Tibial nerve (tissue), 4 donors: ENCODE results near the gene TEX50. TPM values are rescaled to one million over a fixed set of nuclear protein-coding genes. Genes with fewer than 3 reads are reported as not detected.
"Not testable (repeated sequence)": the region's sequence is repeated elsewhere in the genome, so short reads cannot be mapped to it uniquely, and the experiment has no call there.

ENCODE experiments used
- DNase-seq, 2 donors: peaks; one replicate each; pipeline ENCODE4 v3.0.0-alpha.2; 2019; ENCODE audit warnings: low spot score in 2 of 2
- H3K27ac ChIP-seq, 4 donors: fragments of 200-600 bp; sonication (generic) in 3 of 4; one replicate each; pipeline ENCODE4 v1.5.1; 2017 to 2019; ENCODE audit warnings: mild to moderate bottlenecking in 1 of 4
- H3K27me3 ChIP-seq, 2 donors: fragments of 200-600 bp; sonication (generic) in 1 of 2; one replicate each; pipeline versions ENCODE4 v1.5.1 to v1.6.0; 2017 to 2019
- H3K36me3 ChIP-seq, 3 donors: fragments of 200-600 bp; sonication (generic); one replicate each; pipeline ENCODE4 v1.5.1; 2018 to 2019
- H3K4me1 ChIP-seq, 4 donors: fragments of 200-600 bp; sonication (generic) in 3 of 4; one replicate each; pipeline ENCODE4 v1.5.1; 2017 to 2019
- H3K4me3 ChIP-seq, 4 donors: fragments of 200-600 bp; sonication (generic) in 3 of 4; one replicate each; pipeline ENCODE4 v1.5.1; 2017 to 2019; ENCODE audit warnings: mild to moderate bottlenecking in 1 of 4, moderate library complexity in 1 of 4
- H3K9me3 ChIP-seq, 4 donors: fragments of 200-600 bp; sonication (generic) in 3 of 4; one replicate each; pipeline ENCODE4 v1.5.1; 2017 to 2019
- EP300 ChIP-seq, 2 donors: sonication (generic); formaldehyde crosslinking; IDR thresholded peaks; one replicate each; pipeline ENCODE4 v1.6.1; 2017; ENCODE audit warnings: antibody characterized with exemption in 2 of 2, mild to moderate bottlenecking in 1 of 2
- POLR2A ChIP-seq, 2 donors: fragments of 450-650 bp; IDR thresholded peaks; one replicate each; pipeline ENCODE4 v1.6.1; 2017; ENCODE audit warnings: antibody characterized with exemption in 2 of 2, mild to moderate bottlenecking in 2 of 2, moderate library complexity in 2 of 2
- WGBS, 2 donors: methylation state at CpG; one replicate each; pipeline ENCODE4 v1.1.5; 2018; 5-methylcytosine and 5-hydroxymethylcytosine counted together
- total RNA-seq, 4 donors: library from RNA; depleted of rRNA; stranded (reverse); fragments of >200 nt; gene quantifications; one replicate each; pipeline ENCODE4 v1.1.0, GENCODE V29; 2016
- TF ChIP-seq, protein P1 (sequence below), 5 experiments: fragments of 200-600 bp in 3 of 5; fragments of 450-650 bp in 2 of 5; sonication (generic) in 3 of 5; IDR thresholded peaks; one replicate each; pipeline ENCODE4 v1.5.1; 2016 to 2019; ENCODE audit warnings: antibody characterized with exemption in 5 of 5, mild to moderate bottlenecking in 3 of 5, moderate library complexity in 2 of 5

The TEX50 gene
- total RNA-seq, 4 donors from 2014 or later = not detected

DNA sequence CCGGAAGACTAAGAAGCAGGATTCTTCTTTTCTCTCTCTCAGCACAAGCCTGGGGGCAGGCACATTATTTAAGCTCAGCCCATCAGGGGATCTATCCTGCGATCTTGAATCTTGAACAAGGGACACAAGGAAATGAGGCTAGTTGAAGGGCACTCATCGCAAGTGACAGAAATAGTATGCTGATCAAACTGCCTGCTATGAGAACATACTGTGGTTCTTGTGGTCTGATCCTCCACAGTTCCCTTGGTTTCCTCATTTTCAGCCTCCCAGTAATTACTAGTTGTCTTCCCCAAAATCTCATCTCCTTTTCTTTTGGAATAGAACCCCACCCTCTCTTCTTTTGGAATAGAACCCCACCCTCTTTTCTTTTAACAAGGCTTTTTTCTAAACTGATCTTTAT, 28.0 kb downstream of the TEX50 start:
- no peaks in the 10 kb centered on the region for H3K36me3 ChIP-seq
- no peak overlapping the region for H3K27ac ChIP-seq
- no peaks in the 10 kb centered on the region for H3K9me3 ChIP-seq
- H3K4me3 ChIP-seq = no peak overlapping the region
- DNase-seq = no peak
- peaks cover 0 to 2% of the 10 kb centered on the region in 2 donors for H3K27me3 ChIP-seq
- TF ChIP-seq POLR2A (IDR thresholded peaks at IDR 0.05) (no peak), EP300 (IDR thresholded peaks at IDR 0.05) (no peak)
- TF ChIP-seq, protein P1, sequence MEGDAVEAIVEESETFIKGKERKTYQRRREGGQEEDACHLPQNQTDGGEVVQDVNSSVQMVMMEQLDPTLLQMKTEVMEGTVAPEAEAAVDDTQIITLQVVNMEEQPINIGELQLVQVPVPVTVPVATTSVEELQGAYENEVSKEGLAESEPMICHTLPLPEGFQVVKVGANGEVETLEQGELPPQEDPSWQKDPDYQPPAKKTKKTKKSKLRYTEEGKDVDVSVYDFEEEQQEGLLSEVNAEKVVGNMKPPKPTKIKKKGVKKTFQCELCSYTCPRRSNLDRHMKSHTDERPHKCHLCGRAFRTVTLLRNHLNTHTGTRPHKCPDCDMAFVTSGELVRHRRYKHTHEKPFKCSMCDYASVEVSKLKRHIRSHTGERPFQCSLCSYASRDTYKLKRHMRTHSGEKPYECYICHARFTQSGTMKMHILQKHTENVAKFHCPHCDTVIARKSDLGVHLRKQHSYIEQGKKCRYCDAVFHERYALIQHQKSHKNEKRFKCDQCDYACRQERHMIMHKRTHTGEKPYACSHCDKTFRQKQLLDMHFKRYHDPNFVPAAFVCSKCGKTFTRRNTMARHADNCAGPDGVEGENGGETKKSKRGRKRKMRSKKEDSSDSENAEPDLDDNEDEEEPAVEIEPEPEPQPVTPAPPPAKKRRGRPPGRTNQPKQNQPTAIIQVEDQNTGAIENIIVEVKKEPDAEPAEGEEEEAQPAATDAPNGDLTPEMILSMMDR (IDR thresholded peaks at IDR 0.05) = no peak
- no peaks in the 10 kb centered on the region for H3K4me1 ChIP-seq
- 79 to 84% methylated on average over 3 of the region's 3 CpGs for WGBS, 2 donors

DNA sequence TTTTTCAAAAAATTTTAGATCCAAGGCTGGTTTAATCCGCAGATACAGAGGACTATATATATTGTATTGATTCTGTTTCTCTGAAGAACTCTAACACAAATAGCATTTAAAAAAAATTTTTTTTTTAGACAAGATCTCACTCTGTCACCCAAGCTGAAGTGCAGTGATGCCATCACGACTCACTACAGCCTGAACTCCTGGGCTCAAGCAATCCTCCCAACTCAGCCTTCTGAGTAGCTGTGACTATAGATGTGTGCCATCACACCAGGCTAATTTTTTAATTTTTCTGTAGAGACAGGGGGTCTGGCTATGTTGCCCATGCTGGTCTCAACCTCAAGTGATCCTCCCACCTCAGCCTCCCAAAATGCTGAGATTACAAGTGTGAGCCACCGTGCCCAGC, 31.5 kb downstream of the TEX50 start:
- no peaks in the 10 kb centered on the region for H3K36me3 ChIP-seq
- H3K4me3 ChIP-seq = no peak overlapping the region
- no peak for TF ChIP-seq POLR2A (IDR thresholded peaks at IDR 0.05)
- TF ChIP-seq EP300 (IDR thresholded peaks at IDR 0.05) = no peak
- TF ChIP-seq, protein P1 (IDR thresholded peaks at IDR 0.05) = no peak
- peaks cover 0 to 11% (median 0%) of the 10 kb centered on the region in 4 donors for H3K4me1 ChIP-seq
- peaks cover 0 to 16% of the 10 kb centered on the region in 2 donors for H3K27me3 ChIP-seq
- 84 to 86% methylated on average over 3 of the region's 3 CpGs for WGBS, 2 donors
- H3K9me3 ChIP-seq = no peaks in the 10 kb centered on the region
- H3K27ac ChIP-seq = no peak overlapping the region
- no peak for DNase-seq

DNA sequence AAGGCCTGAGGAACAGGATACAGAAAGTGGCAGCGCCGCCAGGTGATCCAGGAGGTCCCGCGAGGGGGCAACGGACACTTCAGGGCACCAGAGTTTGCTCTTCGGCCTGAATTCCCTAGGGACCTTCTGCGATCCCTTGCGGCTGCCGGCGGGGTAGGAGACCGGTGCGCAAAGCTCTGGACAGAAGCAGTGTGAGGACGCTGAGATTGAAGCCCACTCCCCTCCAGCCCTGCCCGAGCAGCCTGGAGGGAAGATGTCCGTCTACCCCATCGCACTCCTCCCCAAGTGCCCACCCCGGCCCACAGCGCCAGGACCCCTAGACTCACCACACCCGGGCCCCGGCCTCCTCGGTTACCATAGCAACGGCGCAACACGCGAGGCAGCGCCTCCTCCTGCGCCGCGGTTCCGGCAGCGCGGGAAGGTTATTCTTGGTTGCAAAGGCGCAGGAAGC, 34.4 kb downstream of the TEX50 start, which contains the start of gene ANKRD45:
TSS of gene ANKRD45 (minus strand) at position 361 of the 451 bp plus-strand sequence. CDS start 10,433 bp downstream, outside the sequence.
- Histone ChIP-seq H3K4me1 (peaks cover 0 to 11% (median 0%) of the 10 kb centered on the region in 4 donors), H3K36me3 (no peaks in the 10 kb centered on the region), H3K27ac (no peak within 1 kb of the TSS), H3K9me3 (no peaks in the 10 kb centered on the region), H3K27me3 (peaks cover 0 to 16% of the 10 kb centered on the region in 2 donors), H3K4me3 (peak within 1 kb of the TSS in 3 of 4 donors; percentile 13 to 51 (median 26))
- TF ChIP-seq EP300 (IDR thresholded peaks at IDR 0.05) = no peak
- TF ChIP-seq POLR2A (IDR thresholded peaks at IDR 0.05) = no peak
- TF ChIP-seq, protein P1 (IDR thresholded peaks at IDR 0.05) = no peak
- 1 to 2% methylated on average over 31 to 33 of the region's 33 CpGs for WGBS, 2 donors
- DNase-seq = peak in 1 of 2 donors; percentile 6

GRCh38 chr1:173674496-173674895, 39.4 kb downstream of the TEX50 start:
- H3K27me3 ChIP-seq = peaks cover 0 to 11% of the 10 kb centered on the region in 2 donors

GRCh38 chr1:173680152-173680551, 45.0 kb downstream of the TEX50 start:
- not testable (repeated sequence) for H3K9me3 ChIP-seq, H3K36me3 ChIP-seq, H3K27me3 ChIP-seq, H3K27ac ChIP-seq, H3K4me1 ChIP-seq, DNase-seq, H3K4me3 ChIP-seq
- 87 to 90% methylated on average over 5 of the region's 5 CpGs for WGBS, 2 donors

More at GRCh38 chr1:173674496-173674895, 39.4 kb downstream of the TEX50 start:
- H3K36me3 ChIP-seq, DNase-seq, H3K9me3 ChIP-seq, H3K4me3 ChIP-seq, H3K27ac ChIP-seq, H3K4me1 ChIP-seq: not testable (repeated sequence)
- WGBS, 2 donors = 74 to 84% methylated on average over 2 of the region's 2 CpGs

- DNase-seq = no peak
- TF ChIP-seq EP300 (IDR thresholded peaks at IDR 0.05) = no peak
- Histone ChIP-seq H3K9me3 (no peaks in the 10 kb centered on the region), H3K36me3 (no peaks in the 10 kb centered on the region), H3K4me1 (no peaks in the 10 kb centered on the region), H3K27me3 (no peaks in the 10 kb centered on the region), H3K4me3 (no peak overlapping the region), H3K27ac (no peak overlapping the region)
Observed at GRCh38 chr1:173682184-173682583, 47.0 kb downstream of the TEX50 start.

- H3K4me3 ChIP-seq, H3K27me3 ChIP-seq, H3K4me1 ChIP-seq, DNase-seq, H3K27ac ChIP-seq, H3K36me3 ChIP-seq, H3K9me3 ChIP-seq: not testable (repeated sequence)
- WGBS, 2 donors = 86% methylated on average over 4 of the region's 4 CpGs
Observed at GRCh38 chr1:173683838-173684237, 48.7 kb downstream of the TEX50 start.

GRCh38 chr1:173685121-173685520, 50.0 kb downstream of the TEX50 start:
- DNase-seq, H3K36me3 ChIP-seq, H3K4me1 ChIP-seq, H3K9me3 ChIP-seq, H3K27me3 ChIP-seq, H3K4me3 ChIP-seq, H3K27ac ChIP-seq: not testable (repeated sequence)
- WGBS, 2 donors = 52 to 53% methylated on average over 3 of the region's 3 CpGs
